Measurements from ENCODE around the gene ABCF3.

DNA sequence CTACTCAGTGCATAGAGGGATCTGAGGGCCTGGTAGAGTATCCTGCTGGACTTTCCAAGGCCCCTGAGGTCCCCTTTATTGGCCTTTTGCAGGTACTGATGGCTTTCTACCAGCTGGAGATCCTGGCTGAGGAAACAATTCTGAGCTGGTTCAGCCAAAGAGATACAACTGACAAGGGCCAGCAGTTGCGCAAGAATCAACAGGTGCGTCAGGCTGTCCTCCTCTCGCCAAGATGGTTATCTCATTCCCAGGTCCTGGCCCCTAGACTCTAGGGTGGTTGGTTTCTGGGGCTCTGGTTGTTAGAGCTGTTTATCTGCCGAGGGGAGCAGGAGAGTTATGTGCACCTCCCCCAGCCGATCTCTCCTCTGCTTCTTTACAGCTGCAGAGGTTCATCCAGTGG, 41.5 kb upstream of the ABCF3 start:
- TF ChIP-seq POLR2A (IDR thresholded peaks at IDR 0.05) = no peak
- TF ChIP-seq, protein P1, sequence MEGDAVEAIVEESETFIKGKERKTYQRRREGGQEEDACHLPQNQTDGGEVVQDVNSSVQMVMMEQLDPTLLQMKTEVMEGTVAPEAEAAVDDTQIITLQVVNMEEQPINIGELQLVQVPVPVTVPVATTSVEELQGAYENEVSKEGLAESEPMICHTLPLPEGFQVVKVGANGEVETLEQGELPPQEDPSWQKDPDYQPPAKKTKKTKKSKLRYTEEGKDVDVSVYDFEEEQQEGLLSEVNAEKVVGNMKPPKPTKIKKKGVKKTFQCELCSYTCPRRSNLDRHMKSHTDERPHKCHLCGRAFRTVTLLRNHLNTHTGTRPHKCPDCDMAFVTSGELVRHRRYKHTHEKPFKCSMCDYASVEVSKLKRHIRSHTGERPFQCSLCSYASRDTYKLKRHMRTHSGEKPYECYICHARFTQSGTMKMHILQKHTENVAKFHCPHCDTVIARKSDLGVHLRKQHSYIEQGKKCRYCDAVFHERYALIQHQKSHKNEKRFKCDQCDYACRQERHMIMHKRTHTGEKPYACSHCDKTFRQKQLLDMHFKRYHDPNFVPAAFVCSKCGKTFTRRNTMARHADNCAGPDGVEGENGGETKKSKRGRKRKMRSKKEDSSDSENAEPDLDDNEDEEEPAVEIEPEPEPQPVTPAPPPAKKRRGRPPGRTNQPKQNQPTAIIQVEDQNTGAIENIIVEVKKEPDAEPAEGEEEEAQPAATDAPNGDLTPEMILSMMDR (IDR thresholded peaks at IDR 0.05) = no peak

Data from right lobe of liver (tissue), 4 donors.